ENCODE results near the gene POU2F3.
A peak's percentile ranks its signal among the peaks of the same experiment; 100 is the strongest.

POU2F3 gene

GRCh38 chr11:120210626-120211521 is 29.1 kb upstream of the POU2F3 start, which contains the start of gene OAF (continued):
- TF ChIP-seq SP2 (tag by site-specific recombination; IDR thresholded peaks at IDR 0.05) (peak; percentile 46), KLF17 (tag by site-specific recombination; IDR thresholded peaks at IDR 0.05) (no peak), ZSCAN30 (tag by site-specific recombination; IDR thresholded peaks at IDR 0.05) (no peak), SCRT1 (tag by site-specific recombination; IDR thresholded peaks at IDR 0.05; ENCODE audit: borderline replicate concordance) (no peak), SP3 (tag by site-specific recombination; IDR thresholded peaks at IDR 0.05) (peak; percentile 36; the same call in 1 of the 2 replicates), HOXA7 (CRISPR knock-in tag; IDR thresholded peaks at IDR 0.05; ENCODE audit: borderline replicate concordance) (no peak), ZFHX2 (tag by site-specific recombination; conservative IDR thresholded peaks at IDR 0.05) (0 out of 2 replicates have a peak, but pooled peaks have one; percentile 9), OVOL3 (tag by site-specific recombination; IDR thresholded peaks at IDR 0.05) (no peak), ZNF292 (tag by site-specific recombination; IDR thresholded peaks at IDR 0.05; ENCODE audit: borderline replicate concordance, low read depth) (no peak), ZNF37A (tag by site-specific recombination; IDR thresholded peaks at IDR 0.05) (no peak), ZNF350 (tag by site-specific recombination; IDR thresholded peaks at IDR 0.05) (no peak), ZNF473 (tag by site-specific recombination; IDR thresholded peaks at IDR 0.05) (no peak), ZBTB26 (tag by site-specific recombination; optimal IDR thresholded peaks at IDR 0.05) (peak; percentile 70), ZNF623 (tag by site-specific recombination; IDR thresholded peaks at IDR 0.05) (no peak), ZNF585B (tag by site-specific recombination; IDR thresholded peaks at IDR 0.05) (no peak), ZNF366 (tag by site-specific recombination; conservative IDR thresholded peaks at IDR 0.05) (no peak), OSR2 (tag by site-specific recombination; IDR thresholded peaks at IDR 0.05) (no peak), CTCF (tag by site-specific recombination; IDR thresholded peaks at IDR 0.05) (no peak), ZBTB17 (tag by site-specific recombination; IDR thresholded peaks at IDR 0.05) (no peak), RBAK (tag by site-specific recombination; IDR thresholded peaks at IDR 0.05) (no peak), ZBTB1 (tag by site-specific recombination; IDR thresholded peaks at IDR 0.05) (no peak), ZNF660 (tag by site-specific recombination; IDR thresholded peaks at IDR 0.05) (no peak), ZIC2 (tag by site-specific recombination; IDR thresholded peaks at IDR 0.05) (no peak)
- TF ChIP-seq, protein P1, sequence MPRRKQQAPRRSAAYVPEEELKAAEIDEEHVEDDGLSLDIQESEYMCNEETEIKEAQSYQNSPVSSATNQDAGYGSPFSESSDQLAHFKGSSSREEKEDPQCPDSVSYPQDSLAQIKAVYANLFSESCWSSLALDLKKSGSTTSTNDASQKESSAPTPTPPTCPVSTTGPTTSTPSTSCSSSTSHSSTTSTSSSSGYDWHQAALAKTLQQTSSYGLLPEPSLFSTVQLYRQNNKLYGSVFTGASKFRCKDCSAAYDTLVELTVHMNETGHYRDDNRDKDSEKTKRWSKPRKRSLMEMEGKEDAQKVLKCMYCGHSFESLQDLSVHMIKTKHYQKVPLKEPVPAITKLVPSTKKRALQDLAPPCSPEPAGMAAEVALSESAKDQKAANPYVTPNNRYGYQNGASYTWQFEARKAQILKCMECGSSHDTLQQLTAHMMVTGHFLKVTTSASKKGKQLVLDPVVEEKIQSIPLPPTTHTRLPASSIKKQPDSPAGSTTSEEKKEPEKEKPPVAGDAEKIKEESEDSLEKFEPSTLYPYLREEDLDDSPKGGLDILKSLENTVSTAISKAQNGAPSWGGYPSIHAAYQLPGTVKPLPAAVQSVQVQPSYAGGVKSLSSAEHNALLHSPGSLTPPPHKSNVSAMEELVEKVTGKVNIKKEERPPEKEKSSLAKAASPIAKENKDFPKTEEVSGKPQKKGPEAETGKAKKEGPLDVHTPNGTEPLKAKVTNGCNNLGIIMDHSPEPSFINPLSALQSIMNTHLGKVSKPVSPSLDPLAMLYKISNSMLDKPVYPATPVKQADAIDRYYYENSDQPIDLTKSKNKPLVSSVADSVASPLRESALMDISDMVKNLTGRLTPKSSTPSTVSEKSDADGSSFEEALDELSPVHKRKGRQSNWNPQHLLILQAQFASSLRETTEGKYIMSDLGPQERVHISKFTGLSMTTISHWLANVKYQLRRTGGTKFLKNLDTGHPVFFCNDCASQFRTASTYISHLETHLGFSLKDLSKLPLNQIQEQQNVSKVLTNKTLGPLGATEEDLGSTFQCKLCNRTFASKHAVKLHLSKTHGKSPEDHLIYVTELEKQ (tag by site-specific recombination; IDR thresholded peaks at IDR 0.05; ENCODE audit: borderline replicate concordance) = no peak
- TF ChIP-seq, protein P2, sequence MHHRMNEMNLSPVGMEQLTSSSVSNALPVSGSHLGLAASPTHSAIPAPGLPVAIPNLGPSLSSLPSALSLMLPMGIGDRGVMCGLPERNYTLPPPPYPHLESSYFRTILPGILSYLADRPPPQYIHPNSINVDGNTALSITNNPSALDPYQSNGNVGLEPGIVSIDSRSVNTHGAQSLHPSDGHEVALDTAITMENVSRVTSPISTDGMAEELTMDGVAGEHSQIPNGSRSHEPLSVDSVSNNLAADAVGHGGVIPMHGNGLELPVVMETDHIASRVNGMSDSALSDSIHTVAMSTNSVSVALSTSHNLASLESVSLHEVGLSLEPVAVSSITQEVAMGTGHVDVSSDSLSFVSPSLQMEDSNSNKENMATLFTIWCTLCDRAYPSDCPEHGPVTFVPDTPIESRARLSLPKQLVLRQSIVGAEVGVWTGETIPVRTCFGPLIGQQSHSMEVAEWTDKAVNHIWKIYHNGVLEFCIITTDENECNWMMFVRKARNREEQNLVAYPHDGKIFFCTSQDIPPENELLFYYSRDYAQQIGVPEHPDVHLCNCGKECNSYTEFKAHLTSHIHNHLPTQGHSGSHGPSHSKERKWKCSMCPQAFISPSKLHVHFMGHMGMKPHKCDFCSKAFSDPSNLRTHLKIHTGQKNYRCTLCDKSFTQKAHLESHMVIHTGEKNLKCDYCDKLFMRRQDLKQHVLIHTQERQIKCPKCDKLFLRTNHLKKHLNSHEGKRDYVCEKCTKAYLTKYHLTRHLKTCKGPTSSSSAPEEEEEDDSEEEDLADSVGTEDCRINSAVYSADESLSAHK (tag by site-specific recombination; IDR thresholded peaks at IDR 0.05) = 0 out of 2 replicates have a peak, but pooled peaks have one; percentile 41
- TF ChIP-seq, protein P3, sequence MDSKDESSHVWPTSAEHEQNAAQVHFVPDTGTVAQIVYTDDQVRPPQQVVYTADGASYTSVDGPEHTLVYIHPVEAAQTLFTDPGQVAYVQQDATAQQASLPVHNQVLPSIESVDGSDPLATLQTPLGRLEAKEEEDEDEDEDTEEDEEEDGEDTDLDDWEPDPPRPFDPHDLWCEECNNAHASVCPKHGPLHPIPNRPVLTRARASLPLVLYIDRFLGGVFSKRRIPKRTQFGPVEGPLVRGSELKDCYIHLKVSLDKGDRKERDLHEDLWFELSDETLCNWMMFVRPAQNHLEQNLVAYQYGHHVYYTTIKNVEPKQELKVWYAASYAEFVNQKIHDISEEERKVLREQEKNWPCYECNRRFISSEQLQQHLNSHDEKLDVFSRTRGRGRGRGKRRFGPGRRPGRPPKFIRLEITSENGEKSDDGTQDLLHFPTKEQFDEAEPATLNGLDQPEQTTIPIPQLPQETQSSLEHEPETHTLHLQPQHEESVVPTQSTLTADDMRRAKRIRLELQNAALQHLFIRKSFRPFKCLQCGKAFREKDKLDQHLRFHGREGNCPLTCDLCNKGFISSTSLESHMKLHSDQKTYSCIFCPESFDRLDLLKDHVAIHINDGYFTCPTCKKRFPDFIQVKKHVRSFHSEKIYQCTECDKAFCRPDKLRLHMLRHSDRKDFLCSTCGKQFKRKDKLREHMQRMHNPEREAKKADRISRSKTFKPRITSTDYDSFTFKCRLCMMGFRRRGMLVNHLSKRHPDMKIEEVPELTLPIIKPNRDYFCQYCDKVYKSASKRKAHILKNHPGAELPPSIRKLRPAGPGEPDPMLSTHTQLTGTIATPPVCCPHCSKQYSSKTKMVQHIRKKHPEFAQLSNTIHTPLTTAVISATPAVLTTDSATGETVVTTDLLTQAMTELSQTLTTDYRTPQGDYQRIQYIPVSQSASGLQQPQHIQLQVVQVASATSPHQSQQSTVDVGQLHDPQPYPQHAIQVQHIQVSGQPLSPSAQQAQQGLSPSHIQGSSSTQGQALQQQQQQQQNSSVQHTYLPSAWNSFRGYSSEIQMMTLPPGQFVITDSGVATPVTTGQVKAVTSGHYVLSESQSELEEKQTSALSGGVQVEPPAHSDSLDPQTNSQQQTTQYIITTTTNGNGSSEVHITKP (tag by site-specific recombination; IDR thresholded peaks at IDR 0.05) = no peak
